ENCODE results near the gene BRF1. TPM values are rescaled to one million over a fixed set of nuclear protein-coding genes. Genes with fewer than 3 reads are reported as not detected.

BRF1 gene
- total RNA-seq, 4 donors from 2014 or later = 22.2 to 37.9 (median 26.2) TPM

GRCh38 chr14:105257464-105257863 is 43.3 kb downstream of the BRF1 start:
- 80 to 81% methylated on average over 5 to 11 of the region's 15 CpGs for WGBS, 2 donors
- no peak for DNase-seq
- intact Hi-C loops (cut with DNase I) = no loop called here

GRCh38 chr14:105256292-105256960 is 44.4 kb downstream of the BRF1 start:
- no peak overlapping the region for H3K27ac ChIP-seq
- no peak for TF ChIP-seq CTCF (IDR thresholded peaks at IDR 0.05)
- no peak for TF ChIP-seq POLR2A (IDR thresholded peaks at IDR 0.05)
- DNase-seq = no peak
- H3K27me3 ChIP-seq = no peaks in the 10 kb centered on the region
- no peaks in the 10 kb centered on the region for H3K9me3 ChIP-seq
- H3K4me1 ChIP-seq = no peaks in the 10 kb centered on the region
- intact Hi-C loops (cut with DNase I) = no loop called here
- 92 to 96% methylated on average over 12 to 15 of the region's 19 CpGs for WGBS, 2 donors
- H3K36me3 ChIP-seq = peaks cover 0 to 73% (median 5%) of the 10 kb centered on the region in 3 donors
- H3K4me3 ChIP-seq = no peak overlapping the region

More at GRCh38 chr14:105257464-105257863, 43.3 kb downstream of the BRF1 start:
- Histone ChIP-seq H3K4me1 (no peaks in the 10 kb centered on the region), H3K36me3 (peaks cover 0 to 73% (median 8%) of the 10 kb centered on the region in 3 donors), H3K9me3 (no peaks in the 10 kb centered on the region), H3K27me3 (no peaks in the 10 kb centered on the region), H3K4me3 (no peak overlapping the region), H3K27ac (no peak overlapping the region)
- TF ChIP-seq POLR2A (IDR thresholded peaks at IDR 0.05) = no peak

- no peak overlapping the region for H3K4me3 ChIP-seq
- whole genome bisulfite sequencing, 2 donors = 45 to 78% methylated on average over 2 to 3 of the region's 6 CpGs
- no peak for DNase-seq
- intact Hi-C loops (cut with DNase I) = no loop called here
- peaks cover 0 to 5% (median 2%) of the 10 kb centered on the region in 3 donors for H3K4me1 ChIP-seq
- H3K36me3 ChIP-seq = peaks cover 5 to 73% (median 7%) of the 10 kb centered on the region in 3 donors
- no peak overlapping the region for H3K27ac ChIP-seq
- H3K27me3 ChIP-seq = no peaks in the 10 kb centered on the region
- H3K9me3 ChIP-seq = no peaks in the 10 kb centered on the region
- TF ChIP-seq POLR2A (IDR thresholded peaks at IDR 0.05) = no peak
- no peak for TF ChIP-seq CTCF (IDR thresholded peaks at IDR 0.05)
These were observed 45.7 kb downstream of the BRF1 start for GRCh38 chr14:105255021-105255507.

GRCh38 chr14:105253329-105253682 is 47.5 kb downstream of the BRF1 start:
- intact Hi-C loops (cut with DNase I) = no loop called here
- H3K36me3 ChIP-seq = peaks cover 5 to 73% (median 7%) of the 10 kb centered on the region in 3 donors
- no peak overlapping the region for H3K4me3 ChIP-seq
- H3K27me3 ChIP-seq = no peaks in the 10 kb centered on the region
- no peak overlapping the region for H3K27ac ChIP-seq
- H3K4me1 ChIP-seq = peaks cover 7 to 17% (median 10%) of the 10 kb centered on the region in 3 donors
- H3K9me3 ChIP-seq = no peaks in the 10 kb centered on the region
- DNase-seq = no peak
- no CpG with 5 or more reads among the region's 9 CpGs for WGBS, 2 donors
- no peak for TF ChIP-seq CTCF (IDR thresholded peaks at IDR 0.05)
- no peak for TF ChIP-seq POLR2A (IDR thresholded peaks at IDR 0.05)

GRCh38 chr14:105252552-105253328 is 48.1 kb downstream of the BRF1 start:
- intact Hi-C loops (cut with DNase I) = no loop called here
- no peak for TF ChIP-seq POLR2A (IDR thresholded peaks at IDR 0.05)
- TF ChIP-seq CTCF (IDR thresholded peaks at IDR 0.05) = no peak
- 81 to 82% methylated on average over 11 to 15 of the region's 21 CpGs for WGBS, 2 donors
- Histone ChIP-seq H3K27me3 (no peaks in the 10 kb centered on the region), H3K4me1 (peaks cover 11 to 22% (median 14%) of the 10 kb centered on the region in 3 donors), H3K36me3 (peaks cover 5 to 73% (median 7%) of the 10 kb centered on the region in 3 donors), H3K4me3 (no peak overlapping the region), H3K27ac (no peak overlapping the region), H3K9me3 (no peaks in the 10 kb centered on the region)
- DNase-seq = no peak

All from esophagus squamous epithelium (tissue), 5 donors.